ENCODE data around the gene ANKRD11.

GRCh38 chr16:89401641-89402445 is 88.5 kb downstream of the ANKRD11 start:
- TF ChIP-seq TAF1 (IDR thresholded peaks at IDR 0.05; ENCODE audit: borderline replicate concordance, insufficient read depth, low read length) (no peak), SIN3A (IDR thresholded peaks at IDR 0.05; ENCODE audit: borderline replicate concordance, insufficient read depth, low read length) (no peak), POLR2AphosphoS5 (IDR thresholded peaks at IDR 0.05; ENCODE audit: low read depth, low read length) (no peak)
